Superior temporal gyrus (tissue), 1 donor: Measurements from ENCODE around the gene EPG5.
"Not testable (repeated sequence)": the region's sequence is repeated elsewhere in the genome, so short reads cannot be mapped to it uniquely, and the experiment has no call there.

Source experiments
- DNase-seq: peaks from one replicate; pipeline ENCODE4 v3.0.0-alpha.2; 2016; ENCODE audit errors: extremely low spot score

Gene EPG5

GRCh38 chr18:45980229-45980628, 13.1 kb upstream of the EPG5 start:
- DNase-seq = no peak

GRCh38 chr18:45978084-45978483, 11.0 kb upstream of the EPG5 start:
- no peak for DNase-seq

GRCh38 chr18:45976974-45977373, 9.8 kb upstream of the EPG5 start:
- no peak for DNase-seq

GRCh38 chr18:45976566-45976965, 9.4 kb upstream of the EPG5 start:
- DNase-seq = no peak

- DNase-seq = peak; percentile 88
Observed at GRCh38 chr18:45974088-45974536, 7.0 kb upstream of the EPG5 start.

- not testable (repeated sequence) for DNase-seq
Observed at GRCh38 chr18:45964913-45965312, 2.2 kb downstream of the EPG5 start.

- no peak for DNase-seq
Observed at GRCh38 chr18:45962866-45963265, 4.3 kb downstream of the EPG5 start.

- no peak for DNase-seq
Observed at GRCh38 chr18:45962461-45962860, 4.7 kb downstream of the EPG5 start.

GRCh38 chr18:45959484-45959883, 7.6 kb downstream of the EPG5 start:
- not testable (repeated sequence) for DNase-seq

GRCh38 chr18:45958730-45959129, 8.4 kb downstream of the EPG5 start:
- no peak for DNase-seq

- no peak for DNase-seq
Observed at GRCh38 chr18:45958027-45958426, 9.1 kb downstream of the EPG5 start.

GRCh38 chr18:45957100-45957499, 10.0 kb downstream of the EPG5 start:
- no peak for DNase-seq

GRCh38 chr18:45954070-45954934, 12.8 kb downstream of the EPG5 start:
- no peak for DNase-seq

- no peak for DNase-seq
Observed at GRCh38 chr18:45951016-45951714, 16.0 kb downstream of the EPG5 start.

- no peak for DNase-seq
Observed at GRCh38 chr18:45945669-45946068, 21.5 kb downstream of the EPG5 start.

GRCh38 chr18:45940724-45941123, 26.4 kb downstream of the EPG5 start:
- DNase-seq = no peak

- no peak for DNase-seq
Observed at GRCh38 chr18:45939236-45939635, 27.9 kb downstream of the EPG5 start.

- no peak for DNase-seq
Observed at GRCh38 chr18:45938488-45938935, 28.6 kb downstream of the EPG5 start.

- no peak for DNase-seq
Observed at GRCh38 chr18:45935591-45936335, 31.4 kb downstream of the EPG5 start.

- DNase-seq = no peak
Observed at GRCh38 chr18:45932708-45933107, 34.4 kb downstream of the EPG5 start.

- DNase-seq = no peak
Observed at GRCh38 chr18:45930963-45931362, 36.2 kb downstream of the EPG5 start.

GRCh38 chr18:45926691-45927090, 40.4 kb downstream of the EPG5 start:
- no peak for DNase-seq
